GM19328 (cell line): ENCODE data around the gene ECHDC3.
"Not testable (repeated sequence)": the region's sequence is repeated elsewhere in the genome, so short reads cannot be mapped to it uniquely, and the experiment has no call there.

ENCODE experiments used
- ATAC-seq: cut with Tn5 transposase; IDR thresholded peaks from one replicate; pipeline ENCODE4 v1.9.1; 2021; ENCODE audit warnings: mild to moderate bottlenecking, moderate library complexity; ENCODE audit not compliant: unreplicated experiment

Gene ECHDC3

DNA sequence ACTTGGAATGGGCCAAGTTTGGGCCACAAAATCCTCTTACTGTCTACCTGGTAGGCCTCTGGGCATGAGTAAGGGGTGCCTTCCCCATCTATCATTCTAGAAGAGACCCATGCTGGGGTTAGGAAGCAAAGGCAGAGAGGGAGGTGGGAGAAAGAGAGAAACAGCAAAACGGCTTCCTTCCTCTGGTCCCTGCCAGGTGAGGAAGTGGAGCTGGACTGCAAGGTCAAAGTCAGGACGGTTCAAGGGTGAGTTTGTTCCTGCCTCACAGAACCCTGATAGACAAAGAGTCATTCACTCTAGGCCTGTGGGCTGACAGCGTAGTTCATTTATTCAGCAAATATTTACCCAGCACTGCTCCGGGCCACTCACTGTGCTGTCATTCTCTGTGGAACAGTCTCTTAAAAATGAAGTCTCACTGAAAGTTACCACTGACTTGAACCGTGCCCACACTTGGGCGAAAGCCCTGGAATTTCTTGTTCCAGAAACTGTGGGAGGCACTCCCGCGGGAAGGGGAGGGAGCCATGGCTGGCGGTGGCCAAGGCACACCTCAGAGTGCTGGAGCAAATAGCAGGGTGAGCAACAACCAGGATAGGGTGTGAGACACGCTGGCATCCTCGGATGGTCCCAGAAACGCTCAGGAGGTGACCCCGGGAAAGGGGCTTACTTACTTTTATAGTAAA, 26.2 kb upstream of the ECHDC3 start:
- ATAC-seq = no peak

DNA sequence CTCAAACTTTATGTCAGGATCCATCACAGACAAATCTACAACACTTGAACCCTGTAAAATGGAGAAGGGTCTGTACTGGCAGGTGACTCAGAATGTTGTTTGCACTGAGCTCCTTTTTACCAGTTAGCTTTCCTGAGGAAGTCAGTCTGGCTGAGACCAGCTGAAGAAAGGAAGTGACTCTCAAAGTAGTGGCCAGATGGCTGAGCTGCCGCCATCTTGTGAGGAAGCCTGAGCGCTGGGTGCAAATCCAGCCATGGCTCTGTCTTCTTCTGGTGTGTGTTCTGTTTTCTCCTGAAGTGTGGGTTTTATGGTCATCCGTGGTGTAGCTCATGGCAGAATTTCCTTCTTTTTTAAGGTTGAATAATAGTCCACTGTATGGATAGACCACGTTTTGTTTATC, 25.5 kb upstream of the ECHDC3 start:
- ATAC-seq = no peak

DNA sequence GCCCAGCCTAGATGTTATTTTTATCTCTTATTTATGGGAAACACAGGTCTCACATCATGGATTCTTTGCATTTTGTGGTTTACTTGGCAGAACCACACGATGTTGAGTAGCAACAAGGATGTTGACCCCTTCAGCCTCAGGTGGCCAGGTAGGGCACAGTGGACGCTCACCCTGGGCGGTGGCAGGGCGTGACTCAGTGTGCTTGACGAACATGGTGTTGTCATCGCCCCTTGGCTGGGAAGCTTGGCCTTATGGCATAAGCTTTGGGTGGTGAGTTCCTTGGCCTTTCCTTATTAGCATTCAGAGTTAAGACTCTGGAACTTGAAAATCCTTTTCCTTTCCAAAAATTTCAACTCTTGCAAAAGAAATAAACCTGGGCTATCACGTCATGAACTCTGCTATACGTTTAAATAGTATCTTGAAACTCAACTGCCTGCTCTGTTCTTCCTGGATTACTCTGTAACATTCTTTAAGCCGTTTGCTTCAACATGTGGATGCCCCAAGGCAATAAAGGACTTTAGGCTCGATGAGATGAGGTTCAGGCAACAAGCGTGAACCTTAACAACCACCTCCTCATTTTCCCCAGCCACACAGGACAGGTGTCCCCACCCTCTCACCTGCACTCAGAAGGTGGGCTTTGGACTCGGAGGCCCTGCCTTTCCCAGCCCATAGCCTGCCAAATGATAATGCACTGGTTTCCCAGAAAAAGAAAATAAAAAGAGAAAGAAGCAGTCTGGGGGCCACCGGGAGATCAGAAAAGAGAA, 22.5 kb upstream of the ECHDC3 start:
- ATAC-seq = no peak

DNA sequence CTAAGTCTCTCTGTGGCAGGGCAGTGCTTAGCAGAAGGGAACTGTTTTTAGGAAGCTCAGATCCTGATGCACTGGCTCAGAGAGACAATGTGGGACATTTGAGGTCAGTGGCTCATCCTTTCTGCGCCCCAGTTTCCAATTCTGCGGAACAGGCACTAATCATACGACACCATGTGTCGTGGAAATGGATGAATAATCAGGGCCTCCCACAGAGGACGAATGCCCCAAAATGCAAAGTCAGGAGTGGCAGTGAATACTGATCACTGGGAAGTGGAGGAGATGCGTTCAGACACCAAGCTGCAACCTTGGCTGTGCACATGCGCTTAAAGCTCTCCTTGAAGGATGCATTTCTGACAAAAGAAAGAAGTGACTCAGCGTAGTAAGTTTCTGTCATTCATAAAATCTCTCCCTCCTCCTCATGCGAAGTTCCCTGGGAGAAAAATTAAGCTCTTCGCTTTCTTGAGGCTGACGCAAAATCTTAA, 21.9 kb upstream of the ECHDC3 start:
- ATAC-seq = no peak

DNA sequence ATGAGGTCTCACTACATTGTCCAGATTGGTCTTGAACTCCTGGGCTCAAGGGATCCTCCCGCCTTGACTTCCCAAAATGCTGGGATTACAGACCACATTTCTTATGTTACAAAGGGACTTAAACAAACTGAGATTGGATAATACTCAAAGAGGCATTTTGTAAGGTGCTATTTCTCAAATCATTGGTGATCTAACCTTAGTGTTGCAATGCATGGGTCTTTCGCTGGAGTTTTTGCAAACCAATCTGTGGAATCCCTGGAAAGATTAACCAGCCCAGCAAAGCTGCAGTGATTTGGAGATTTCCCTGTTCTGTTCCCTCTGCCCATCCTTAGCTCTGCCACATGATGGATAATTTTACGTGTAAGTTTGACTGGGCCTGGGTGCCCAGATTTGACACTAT, 20.4 kb upstream of the ECHDC3 start:
- ATAC-seq = no peak

DNA sequence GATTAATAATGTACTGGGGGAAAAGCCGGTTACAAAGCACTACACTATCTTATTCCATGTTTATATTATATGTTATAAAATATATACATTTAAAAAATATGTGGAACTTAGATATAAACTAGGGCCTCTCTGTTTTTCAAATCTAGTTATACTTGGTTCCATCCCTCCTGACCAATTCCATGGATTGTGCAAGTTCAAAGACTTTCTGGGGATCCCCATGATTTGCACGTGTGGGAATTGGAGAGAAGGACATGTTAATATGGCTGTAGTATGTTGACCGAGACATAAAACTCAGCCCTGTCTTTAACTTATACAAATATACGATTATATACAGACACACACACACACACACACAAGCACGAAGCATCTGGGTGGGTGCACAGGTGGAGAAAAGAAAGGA, 18.8 kb upstream of the ECHDC3 start:
- no peak for ATAC-seq

DNA sequence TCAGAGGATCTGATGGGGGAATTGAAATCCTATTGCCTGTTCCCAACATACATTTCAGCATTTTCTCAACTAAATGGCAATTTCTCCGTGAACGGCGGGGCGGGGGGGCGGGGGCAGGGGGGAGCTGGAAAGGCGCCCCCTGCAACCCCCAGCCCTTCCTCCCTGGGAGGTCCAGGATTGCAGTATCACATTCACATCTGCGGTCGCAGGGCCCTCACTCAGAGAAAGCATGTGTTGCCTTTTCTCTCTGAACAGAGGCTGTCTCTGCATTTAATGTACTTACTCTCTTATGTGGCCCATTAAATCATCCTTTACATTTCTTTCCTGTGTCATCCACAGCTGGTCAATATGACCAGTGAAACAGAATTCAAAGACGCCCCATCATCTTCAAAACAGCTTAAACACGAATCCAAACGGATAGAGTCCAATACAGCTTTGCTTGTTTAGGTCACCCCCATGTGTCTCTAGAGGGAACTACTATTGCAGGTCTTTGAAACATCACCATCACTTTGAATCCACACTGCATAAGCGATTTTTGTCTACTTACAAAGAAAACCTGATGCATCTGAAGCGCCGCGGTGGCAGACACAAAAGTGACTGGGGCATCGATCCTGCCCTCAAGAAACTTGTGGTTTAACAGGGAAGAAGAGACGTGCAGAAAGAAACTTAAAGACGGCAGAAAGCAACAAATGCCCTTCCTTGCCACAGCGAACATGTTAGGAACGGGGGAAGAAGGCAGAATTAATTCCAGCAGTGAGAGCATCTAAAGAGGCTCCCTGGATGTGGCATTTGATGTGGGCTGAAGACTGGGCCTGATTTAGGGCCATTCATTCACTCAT, 17.0 kb upstream of the ECHDC3 start:
- no peak for ATAC-seq

DNA sequence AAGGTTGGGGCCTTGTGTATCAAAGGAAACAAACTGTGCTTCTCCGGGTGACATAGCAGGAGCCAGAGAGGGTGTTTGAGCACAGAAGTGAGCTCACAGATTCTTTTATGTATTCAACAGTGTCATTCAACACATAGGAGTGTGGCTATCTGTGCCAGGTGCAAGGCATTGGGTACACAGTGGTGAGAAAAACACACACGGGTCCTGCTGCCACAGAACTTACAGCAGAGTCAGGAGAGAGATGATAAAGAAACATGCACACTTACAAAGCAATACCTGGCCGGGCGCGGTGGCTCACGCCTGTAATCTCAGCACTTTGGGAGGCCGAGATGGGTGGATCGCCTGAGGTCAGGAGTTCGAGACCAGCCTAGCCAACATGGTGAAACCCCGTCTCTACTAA, 16.3 kb upstream of the ECHDC3 start:
- no peak for ATAC-seq

DNA sequence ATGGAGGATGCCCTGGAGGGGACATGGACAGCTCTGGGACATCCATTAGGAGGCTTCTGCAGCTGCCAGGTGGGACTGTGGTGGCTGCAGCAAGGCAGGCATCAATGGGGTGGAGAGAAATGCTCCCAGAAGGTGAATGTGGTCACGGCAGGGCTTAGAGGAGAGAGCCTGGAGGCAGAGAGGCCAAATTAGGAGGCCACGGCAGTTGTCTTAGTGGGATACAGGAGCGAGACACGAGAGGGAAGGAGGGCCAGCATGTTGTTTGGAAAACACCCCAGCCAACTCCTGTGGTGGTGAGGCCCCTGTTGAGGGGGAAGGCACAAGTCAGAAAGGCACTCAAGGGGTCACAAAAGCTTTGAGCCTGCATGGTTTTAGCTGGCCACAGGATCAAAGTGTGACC, 14.6 kb upstream of the ECHDC3 start:
- no peak for ATAC-seq

DNA sequence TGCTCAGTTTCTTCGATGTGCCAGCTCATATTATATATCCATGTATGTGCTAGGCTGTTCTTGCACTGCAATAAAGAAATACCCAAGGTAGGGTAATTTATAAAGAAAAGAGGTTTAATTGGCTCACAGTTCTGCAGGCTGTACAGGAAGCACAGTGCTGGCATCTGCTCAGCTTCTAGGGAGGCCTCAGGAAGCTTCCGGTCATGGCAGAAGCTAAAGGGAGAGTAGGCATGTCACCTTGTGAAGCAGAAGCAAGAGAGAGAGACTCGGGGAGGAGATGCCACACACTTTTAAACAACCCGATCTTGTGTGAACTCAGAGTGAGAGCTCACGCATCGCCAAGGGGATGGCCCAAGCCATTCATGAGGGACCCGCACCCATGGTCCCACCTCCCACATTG, 13.8 kb upstream of the ECHDC3 start:
- no peak for ATAC-seq

DNA sequence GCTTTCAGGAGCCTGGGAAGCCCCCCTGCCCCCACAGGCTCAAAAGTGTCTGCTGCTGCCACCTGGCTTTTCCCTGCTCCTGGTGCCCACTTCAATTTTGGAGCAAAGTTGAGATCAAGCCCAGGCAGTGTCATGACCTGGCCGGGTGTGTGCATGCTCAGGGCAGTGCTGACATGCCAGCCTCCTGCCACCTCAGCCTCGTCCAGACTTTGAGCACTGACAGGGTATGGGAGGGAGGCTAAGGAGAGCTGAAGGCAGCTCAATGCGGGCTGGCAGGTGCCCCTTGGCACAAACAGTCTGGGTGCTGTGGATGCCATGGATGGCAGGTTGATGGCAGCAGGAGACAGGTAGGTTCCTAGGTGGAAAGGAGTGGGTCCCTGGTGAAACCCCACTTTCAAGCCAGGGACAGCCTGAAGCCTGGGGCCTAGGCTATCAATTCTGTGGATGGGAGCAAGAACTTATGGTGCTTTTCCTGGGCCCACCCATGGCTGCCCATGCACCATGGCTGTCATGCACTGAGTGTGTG, 12.3 kb upstream of the ECHDC3 start:
- no peak for ATAC-seq

DNA sequence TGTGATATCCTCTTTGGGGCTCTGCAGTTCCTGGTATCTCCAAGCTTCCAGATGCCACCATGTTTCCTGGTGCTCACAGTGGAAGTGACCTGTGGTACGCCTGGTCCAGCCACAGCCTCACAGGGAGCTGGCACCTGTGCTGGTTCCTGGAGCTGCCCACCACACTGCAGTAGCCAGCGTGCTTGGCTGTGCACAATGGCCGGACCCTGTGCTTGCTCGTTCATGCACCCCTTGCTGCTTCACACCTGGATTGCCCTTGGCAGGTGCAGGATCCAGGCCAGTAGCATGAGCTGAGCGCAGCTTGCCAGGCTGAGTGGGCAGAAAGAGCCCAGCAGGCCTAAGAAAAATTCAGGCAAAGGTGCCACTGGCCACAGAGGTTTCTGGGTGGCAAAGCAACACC, 11.4 kb upstream of the ECHDC3 start:
- no peak for ATAC-seq

DNA sequence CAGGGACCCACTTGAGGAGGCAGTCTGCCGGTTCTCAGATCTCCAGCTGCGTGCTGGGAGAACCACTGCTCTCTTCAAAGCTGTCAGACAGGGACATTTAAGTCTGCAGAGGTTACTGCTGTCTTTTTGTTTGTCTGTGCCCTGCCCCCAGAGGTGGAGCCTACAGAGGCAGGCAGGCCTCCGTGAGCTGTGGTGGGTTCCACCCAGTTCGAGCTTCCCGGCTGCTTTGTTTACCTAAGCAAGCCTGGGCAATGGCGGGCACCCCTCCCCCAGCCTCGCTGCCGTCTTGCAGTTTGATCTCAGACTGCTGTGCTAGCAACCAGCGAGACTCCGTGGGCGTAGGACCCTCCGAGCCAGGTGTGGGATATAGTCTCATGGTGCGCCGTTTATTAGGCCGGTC, 5.4 kb upstream of the ECHDC3 start:
- not testable (repeated sequence) for ATAC-seq

DNA sequence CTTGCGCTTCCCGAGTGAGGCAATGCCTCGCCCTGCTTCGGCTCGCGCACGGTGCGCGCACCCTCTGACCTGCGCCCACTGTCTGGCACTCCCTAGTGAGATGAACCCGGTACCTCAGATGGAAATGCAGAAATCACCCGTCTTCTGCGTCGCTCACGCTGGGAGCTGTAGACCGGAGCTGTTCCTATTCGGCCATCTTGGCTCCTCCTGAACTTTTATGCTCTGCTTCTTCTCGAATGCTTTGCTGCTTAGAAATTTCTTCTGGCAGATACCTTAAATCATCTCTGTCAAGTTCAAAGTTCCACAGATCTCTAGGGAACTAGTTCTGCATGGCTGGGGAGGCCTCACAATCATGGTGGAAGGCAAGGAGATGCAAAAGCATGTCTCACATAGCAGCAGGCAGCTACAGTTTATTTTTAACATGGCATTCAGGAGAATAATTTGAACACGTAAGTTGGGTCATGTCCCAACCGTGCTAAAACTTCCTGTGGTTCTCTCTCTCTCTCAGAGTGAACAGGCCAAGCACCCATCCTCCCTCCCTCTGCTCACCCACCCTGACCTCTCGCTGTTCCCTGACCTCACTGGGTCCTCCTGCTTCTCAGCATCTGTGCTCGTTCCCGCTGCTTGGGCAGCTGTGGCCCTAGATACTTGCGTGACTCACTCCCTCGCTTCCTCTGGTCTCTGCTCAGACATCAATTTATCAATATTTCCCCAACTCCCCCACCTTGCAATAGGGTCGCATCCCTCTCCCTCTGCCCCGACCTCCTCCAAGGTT, 4.7 kb upstream of the ECHDC3 start:
- not testable (repeated sequence) for ATAC-seq

DNA sequence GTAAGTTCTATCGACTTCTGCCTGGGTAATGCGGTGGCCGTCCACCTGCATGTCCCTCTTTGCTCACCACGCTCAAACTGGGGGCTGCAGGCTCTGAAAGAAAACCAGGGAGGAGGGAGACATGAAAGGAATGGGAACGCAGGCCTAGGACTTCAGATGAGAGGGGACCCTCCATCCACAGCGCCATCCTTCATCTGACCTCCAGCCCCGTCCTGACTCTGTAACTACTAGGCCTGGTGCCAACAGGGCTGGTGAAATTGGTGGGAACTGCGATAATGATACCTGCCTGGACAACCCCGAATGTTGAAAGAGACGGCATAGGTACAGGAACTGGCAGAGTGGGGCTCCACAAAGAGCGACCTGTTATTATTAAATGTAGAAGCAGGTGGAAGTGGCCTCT, 1.3 kb upstream of the ECHDC3 start:
- no peak for ATAC-seq

DNA sequence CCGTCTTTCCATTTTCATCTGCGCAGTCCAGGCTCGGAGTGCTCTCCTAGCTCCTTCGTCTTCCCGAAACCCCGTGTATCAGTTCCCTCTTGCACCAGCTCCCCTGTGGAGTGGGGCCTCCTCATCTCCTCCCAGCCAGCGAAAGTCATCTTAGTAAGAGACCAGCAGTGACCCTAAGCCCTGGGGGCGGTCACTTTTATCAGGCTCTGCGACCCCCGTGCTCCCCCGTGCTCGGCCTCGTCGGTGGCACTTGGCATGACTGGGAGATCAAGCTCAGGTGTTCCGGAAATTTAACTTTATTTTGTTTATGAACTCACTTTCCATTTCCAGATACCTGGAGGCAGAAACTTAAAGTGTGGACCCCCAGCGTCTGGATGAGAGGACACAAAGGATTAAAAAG, 574 bp upstream of the ECHDC3 start:
- no peak for ATAC-seq

DNA sequence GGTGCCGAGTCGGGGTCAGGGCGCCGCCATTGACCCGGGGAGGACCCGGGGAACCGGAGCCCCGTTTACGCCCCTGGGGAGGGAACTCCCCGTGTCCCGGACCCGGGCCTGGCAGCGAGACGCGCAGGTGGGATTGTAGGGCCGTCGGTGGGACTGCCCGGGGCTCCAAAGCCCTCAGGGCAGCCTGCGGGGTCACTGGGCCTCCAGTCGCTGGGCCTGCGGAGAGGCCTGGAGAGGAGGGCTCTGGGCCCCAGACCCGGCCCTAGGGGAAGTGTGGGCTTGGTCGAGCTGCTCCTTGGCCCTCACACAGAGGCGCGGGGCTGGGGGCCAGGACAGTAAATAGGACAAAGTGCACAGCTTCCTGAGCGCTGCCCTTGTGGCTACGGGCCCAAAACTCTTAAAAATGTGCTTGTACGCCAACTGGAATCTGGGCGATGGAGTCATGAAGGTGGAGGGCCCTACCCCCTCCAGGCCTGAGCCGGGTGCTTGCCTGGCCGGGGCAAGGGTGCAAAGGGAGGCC, 657 bp downstream of the ECHDC3 start:
- ATAC-seq = no peak

DNA sequence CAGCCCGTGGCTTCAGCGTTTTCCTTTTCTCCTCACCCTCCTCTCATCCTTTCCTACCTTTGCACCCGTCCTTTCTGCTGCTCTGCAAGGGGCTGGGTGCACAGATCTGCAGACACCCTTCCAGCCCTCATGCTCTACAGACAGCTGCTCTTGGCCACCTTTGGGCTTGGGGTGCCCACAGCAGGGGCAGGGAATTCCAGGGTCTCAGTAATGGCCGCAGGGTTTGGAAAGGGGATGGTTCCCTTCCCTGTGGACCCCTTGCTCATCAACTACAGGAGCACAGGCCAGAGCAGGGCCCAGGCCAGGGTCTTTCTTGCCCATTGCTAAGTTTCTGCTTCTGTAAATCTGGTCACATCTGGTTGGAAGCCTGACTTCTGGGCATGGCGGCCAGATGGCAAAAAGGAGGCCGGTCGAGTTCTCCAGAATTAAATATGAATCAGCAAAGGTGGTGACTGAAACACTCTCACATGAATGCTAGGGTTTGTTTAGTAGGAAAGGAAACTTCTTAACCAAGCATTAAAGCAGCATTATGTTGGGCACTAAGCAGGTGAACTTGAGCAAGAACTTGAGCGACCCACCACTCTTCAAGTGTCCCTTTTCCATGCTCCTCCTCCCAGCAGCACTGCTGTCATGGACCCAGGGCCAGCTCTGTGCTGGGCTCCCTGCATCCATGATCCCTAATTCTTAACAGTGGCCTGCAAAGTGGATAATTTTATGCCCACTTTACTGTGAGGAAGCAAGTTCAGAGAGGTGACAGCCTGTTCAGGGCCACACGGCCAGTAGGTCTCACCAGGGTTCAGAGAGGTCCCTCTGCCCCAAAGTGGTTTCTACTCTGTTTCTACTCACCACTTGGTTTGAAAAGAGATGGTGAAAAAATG, 1.5 kb downstream of the ECHDC3 start:
- ATAC-seq = no peak

DNA sequence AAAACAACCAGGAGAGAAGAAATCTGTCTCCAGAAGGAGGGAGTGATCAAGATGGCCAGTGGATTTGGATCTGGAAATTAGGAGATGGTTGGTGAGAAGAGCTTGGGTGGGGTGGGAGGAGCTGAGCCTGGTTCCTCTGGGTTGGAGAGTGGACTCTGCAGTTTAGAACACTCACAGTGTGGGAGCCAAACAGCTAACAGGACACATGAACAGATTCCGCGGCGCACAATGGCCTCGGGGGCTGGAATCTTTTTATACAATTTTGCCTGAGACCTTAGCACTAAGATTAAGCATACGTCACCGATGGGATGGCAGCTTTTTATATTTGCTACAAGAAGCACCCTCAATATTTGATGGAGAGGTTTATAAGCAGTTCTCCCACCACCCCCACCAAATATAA, 2.9 kb downstream of the ECHDC3 start:
- ATAC-seq = no peak
